Cerebellar cortex (tissue), 1 donor: ENCODE measurements around the gene PRRC2A.

Source experiments
- DNase-seq: peaks from one replicate; pipeline ENCODE4 v3.0.0-alpha.2; 2015; ENCODE audit warnings: low spot score

The PRRC2A gene

DNA sequence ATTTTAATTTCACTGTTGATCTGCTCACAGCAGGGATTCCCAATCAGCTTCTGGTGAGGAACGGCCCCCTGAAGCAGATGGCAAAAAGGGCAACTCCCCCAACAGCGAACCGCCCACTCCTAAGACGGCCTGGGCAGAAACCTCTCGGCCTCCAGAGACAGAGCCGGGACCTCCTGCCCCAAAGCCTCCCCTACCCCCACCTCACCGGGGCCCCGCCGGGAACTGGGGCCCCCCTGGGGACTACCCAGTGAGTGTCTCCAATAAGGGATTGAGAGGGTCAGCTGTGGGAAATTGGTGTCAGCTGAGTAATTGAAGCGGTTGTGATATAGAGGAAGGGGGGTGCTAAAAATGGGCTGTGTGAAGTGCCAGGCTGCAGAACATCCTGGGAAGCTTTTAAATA, 6.4 kb downstream of the PRRC2A start:
- no peak for DNase-seq

- DNase-seq, result no peak
These were observed 7.3 kb downstream of the PRRC2A start for GRCh38 chr6:31627690-31628287.

- no peak for DNase-seq
These were observed 8.5 kb downstream of the PRRC2A start for GRCh38 chr6:31629014-31629413.

DNA sequence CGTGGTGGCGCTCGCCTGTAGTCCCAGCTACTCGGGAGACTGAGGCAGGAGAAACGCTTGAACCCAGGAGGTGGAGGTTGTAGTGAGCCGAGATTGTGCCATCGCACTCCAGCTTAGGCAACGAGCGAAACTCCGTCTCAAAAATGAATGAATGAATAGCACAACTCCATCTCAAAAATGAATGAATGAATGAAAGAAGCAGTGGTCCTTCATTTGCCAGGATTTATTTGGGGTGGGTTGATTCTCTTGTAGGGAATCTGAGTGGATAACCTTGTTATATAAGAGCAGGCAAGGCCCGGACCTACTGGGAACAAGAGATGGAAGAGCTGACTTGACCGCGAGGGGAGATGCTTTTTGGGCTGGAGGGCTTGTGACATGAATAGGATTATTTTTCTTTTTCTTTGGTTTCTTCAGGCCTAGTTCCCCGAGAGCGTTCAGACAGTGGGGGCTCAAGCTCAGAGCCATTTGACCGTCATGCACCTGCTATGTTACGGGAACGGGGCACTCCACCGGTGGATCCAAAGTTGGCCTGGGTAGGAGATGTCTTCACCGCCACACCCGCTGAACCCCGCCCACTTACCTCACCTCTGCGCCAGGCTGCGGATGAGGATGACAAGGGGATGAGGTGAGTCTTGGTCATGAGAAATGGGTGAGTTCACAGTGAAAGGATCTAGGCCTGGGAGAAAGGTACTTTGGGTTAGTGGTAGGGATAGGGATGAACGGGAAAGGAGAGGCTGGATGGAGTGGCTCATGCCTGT, 9.8 kb downstream of the PRRC2A start:
- no peak for DNase-seq

GRCh38 chr6:31631209-31631608, 10.7 kb downstream of the PRRC2A start:
- DNase-seq, result no peak

GRCh38 chr6:31631681-31632278, 11.3 kb downstream of the PRRC2A start:
- DNase-seq, result no peak

- no peak for DNase-seq
These were observed 11.9 kb downstream of the PRRC2A start for GRCh38 chr6:31632279-31632946.

- no peak for DNase-seq
These were observed 12.9 kb downstream of the PRRC2A start for GRCh38 chr6:31633447-31633846.

- DNase-seq, result no peak
These were observed 13.6 kb downstream of the PRRC2A start for GRCh38 chr6:31634131-31634530.

- DNase-seq, result no peak
These were observed 14.6 kb downstream of the PRRC2A start for GRCh38 chr6:31634969-31635575.

- no peak for DNase-seq
These were observed 16.4 kb downstream of the PRRC2A start for GRCh38 chr6:31636698-31637596.

GRCh38 chr6:31639043-31639442, 18.5 kb downstream of the PRRC2A start:
- no peak for DNase-seq

GRCh38 chr6:31639449-31639861, 18.9 kb downstream of the PRRC2A start:
- no peak for DNase-seq

GRCh38 chr6:31640612-31641011, 20.1 kb downstream of the PRRC2A start:
- DNase-seq, result no peak

GRCh38 chr6:31641370-31641769, 20.9 kb downstream of the PRRC2A start:
- no peak for DNase-seq

DNA sequence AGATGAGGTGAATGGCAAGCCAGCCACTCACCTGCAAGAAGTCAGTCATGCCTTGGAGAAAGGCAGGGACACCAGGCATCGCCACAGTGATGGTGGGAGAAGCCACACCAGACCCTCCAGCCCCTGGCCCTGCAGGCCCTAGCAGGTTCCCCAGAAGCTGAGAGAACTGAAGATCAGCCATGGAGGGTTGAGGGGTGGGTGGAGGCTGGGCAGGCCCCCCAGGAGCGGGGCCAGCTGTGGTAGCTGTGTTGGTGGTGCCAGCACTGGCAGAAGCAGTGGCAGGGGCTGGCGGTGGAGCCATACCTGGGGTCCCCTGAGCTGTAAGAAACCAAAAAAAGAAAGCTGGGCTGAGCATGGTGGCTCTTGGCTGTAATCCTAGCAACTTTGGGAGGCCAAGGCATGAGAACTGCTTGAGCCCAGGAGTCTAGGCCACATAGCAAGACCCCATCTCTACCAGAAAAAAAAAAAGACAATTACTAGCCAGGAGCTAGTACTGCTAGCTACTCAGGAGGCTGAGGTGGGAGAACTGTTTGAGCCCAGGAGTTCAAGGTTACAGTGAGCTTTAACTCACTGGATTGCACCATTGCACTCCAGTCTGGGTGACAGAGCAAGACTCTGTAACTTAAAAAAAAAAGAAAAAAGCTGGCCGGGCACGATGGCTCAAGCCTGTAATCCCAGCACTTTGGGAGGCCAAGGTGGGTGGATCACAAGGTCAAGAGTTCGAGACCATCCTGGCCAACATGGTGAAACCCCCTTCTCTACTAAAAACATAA, 22.5 kb downstream of the PRRC2A start:
- no peak for DNase-seq

DNA sequence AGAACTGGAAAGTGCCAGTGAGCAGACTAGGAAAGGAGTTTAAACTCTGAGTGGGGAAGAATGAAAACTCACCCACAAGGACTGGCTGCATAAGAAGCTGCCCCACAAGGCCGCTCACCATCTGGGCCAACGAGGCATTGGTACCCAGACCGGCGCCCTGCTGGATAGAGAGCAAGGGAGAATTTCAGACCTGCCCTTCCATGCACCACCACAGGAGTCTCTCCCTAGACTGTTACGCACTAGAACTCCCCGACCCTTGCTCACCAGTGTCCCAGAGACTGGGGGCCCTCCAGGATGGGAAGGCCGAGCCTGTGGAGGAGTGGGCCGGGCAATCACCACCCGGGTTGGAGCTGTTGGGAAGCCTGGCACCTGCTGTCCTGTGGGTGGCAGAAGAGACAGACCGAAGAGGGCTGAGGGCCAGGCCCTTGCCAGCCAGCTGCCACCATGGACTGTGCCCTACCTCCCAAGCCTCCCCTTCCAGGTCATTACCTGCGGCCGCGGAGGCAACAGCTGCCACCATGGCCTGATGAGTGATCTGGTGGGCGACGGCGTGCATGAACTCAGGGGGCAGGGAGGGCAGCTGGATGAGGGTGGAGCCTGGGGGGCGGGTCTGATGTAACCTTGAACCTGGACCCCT, 23.4 kb downstream of the PRRC2A start:
- DNase-seq, result no peak

GRCh38 chr6:31645325-31645724, 24.8 kb downstream of the PRRC2A start:
- no peak for DNase-seq

DNA sequence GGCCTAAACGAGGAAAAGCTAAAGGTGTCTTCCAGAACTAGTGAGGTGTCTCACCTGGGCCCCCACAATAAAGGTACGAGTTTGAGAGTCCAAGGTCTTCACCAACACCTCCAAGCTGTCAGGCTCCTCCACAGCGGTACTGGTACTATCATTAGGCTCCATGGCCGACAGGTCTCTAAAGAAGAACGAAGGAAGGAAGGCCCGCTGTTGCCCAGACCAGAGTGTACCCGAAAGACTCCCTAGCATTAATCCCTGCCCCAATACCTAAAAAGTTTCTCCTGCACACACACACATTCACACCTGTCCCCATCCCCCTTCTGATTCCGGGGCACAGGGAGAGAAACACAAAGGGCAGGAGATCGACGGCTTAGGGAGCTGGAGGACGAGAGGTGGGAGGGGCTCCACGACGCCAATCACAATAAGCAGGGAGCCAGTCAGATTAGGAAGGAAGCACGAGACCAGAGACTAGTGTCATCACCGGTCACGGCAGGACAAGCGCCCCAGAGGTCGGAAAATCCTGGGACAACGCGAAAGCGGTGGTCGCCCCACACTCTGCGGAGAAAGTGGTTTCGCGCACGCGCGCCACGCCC, 31.2 kb downstream of the PRRC2A start:
- DNase-seq, result no peak
